ENCODE results near the gene AGER.

Gene AGER

DNA sequence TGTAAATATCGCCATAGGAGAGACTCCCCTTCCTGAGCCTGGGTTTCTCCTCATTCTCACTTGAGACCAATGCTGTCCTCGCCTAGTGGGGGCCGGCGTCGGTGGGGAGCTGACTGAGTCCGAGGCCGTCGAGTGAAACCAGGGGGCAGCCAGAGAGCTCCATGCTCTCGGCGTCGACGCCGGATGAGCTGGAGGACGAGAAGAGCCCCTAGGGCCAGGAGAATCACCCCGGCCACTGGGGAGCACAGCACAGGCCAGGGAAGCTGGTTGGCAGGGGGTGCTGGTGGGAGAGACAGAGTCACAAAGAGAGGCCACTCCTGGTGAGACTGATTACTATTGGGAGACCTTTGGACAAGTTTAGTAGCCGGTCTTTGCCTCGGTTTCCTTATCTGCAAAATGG lies 14.8 kb upstream of the AGER start:
- H3K4me3 ChIP-seq (ENCODE audit: low read depth, low read length): no peak overlapping the region
- TF ChIP-seq CTCF (conservative IDR thresholded peaks at IDR 0.05; ENCODE audit: low read depth, low read length): no peak

DNA sequence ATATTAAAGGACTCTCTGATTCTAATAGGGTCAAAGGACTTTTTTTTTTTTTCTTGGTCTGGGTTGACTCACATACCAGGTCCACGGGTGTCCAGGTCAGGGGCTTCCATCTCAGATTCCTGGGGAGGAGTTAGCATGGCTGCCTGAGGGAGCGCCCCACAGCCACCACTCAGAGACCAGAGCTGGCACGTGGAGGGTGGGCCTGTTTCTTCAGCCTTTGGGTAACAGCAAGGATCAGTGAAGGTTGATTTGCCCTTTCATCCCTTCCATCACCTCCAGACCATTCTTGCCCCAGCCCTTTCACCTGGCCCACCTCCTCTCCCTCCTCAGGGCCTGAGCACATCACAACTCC lies 14.3 kb upstream of the AGER start:
- no peak for TF ChIP-seq CTCF (conservative IDR thresholded peaks at IDR 0.05; ENCODE audit: low read depth, low read length)
- no peak for DNase-seq (ENCODE audit: low read depth)

More for the DNA sequence above, 14.8 kb upstream of the AGER start:
- no peak for DNase-seq (ENCODE audit: low read depth)

DNA sequence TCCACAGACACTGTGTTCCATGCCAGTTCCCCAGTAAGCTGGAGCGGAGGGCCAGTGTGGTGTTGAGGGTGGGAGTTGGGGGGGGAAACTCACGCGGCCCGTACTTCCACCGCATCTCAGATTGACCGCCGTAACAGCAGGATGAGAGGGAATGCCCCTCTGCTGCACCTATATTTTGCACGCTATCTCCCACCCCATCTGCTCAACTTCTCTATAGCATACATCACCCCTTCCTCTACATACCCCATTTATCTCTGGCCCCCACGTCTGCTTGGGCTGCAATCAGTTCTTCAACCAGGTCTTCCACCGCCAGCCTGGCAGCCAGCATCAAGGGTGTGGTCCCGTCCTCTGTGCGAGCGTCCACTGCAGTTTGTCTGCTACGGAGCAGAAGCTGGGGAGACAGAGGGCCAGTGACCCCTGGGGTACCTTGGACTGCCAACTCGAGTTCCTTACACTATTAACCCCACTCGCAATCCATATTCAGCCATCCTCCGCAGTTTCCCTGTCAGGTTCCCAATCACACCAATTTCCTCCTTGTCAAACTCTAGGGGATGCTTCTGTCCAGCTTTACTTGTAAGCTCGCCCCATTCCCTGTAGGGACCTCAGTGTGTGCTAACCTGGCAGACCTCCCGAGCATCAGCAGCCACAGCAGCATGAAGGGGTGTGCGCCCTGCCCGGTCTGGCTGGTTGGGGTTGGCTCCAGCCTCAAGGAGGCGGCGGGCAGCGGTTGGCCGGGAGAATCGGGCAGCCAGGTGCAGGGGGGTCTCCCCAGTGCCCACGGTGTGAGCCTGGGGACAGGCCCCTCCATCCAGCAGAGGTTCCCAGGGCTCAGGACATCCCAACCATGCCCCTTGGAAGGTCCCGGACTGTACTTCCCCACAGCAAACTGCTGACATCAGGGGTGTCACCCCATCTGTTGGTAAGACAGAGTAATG lies 12.9 kb upstream of the AGER start:
- peak overlapping the region; percentile 89 for H3K4me3 ChIP-seq (ENCODE audit: low read depth, low read length)
- DNase-seq (ENCODE audit: low read depth): no peak
- TF ChIP-seq CTCF (conservative IDR thresholded peaks at IDR 0.05; ENCODE audit: low read depth, low read length): no peak

More for the DNA sequence above, 14.3 kb upstream of the AGER start:
- H3K4me3 ChIP-seq (ENCODE audit: low read depth, low read length): no peak overlapping the region

DNA sequence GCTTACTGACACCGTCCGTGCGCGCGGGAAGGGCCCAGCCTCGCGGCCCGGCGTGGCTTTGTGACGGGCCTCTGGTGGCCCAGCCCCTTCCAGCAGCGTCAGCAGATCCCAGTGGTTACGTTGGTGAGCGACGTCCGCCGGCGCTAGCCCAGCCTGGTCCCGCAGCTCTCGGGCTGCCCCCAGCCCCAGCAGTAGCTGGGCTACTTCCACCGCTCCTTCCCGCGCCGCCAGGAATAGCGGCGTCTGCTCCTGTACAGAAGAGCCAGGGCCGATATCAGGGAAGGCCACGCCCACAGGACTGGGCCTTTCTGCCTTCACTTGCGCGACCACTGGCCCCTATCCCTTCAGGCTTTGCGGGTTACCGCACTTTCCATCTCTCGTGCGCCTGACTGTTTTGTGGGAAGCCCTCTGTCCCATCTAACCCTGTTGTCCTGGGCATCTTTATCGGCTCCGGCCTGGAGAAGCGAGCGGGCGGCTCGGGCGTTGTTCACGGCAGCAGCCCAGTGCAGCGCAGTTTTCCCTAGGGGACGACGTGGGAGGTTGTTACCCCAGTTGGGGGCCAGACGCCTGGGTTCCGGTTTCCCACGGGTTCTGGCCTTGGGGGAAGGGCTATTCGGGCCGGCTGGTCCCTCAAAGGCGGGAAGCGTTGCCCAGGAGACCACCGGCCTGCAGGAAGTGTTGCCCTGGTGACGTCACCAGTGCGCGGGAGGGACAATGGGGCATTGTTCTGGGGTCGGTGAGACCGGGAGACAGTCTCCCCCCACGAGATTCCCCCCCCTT lies 12.0 kb upstream of the AGER start:
- peak overlapping the region; percentile 89 for H3K4me3 ChIP-seq (ENCODE audit: low read depth, low read length)
- peak; percentile 91 for DNase-seq (ENCODE audit: low read depth)
- no peak for TF ChIP-seq CTCF (conservative IDR thresholded peaks at IDR 0.05; ENCODE audit: low read depth, low read length)

DNA sequence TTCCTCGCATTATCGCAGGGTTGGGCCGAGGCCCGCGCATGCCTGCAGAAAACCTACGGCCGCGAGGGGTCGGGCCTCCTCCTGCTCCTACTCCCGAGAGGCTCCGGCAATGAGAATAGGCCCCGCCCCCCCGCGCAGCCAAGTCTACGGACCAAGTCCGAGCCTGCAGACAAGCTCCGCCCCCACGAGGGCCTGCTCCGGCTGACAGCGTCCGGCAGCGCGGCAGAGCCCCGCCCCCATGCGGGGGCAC lies 11.5 kb upstream of the AGER start:
- TF ChIP-seq CTCF (conservative IDR thresholded peaks at IDR 0.05; ENCODE audit: low read depth, low read length): peak; percentile 51
- H3K4me3 ChIP-seq (ENCODE audit: low read depth, low read length): peak overlapping the region; percentile 89
- DNase-seq (ENCODE audit: low read depth): peak; percentile 100

DNA sequence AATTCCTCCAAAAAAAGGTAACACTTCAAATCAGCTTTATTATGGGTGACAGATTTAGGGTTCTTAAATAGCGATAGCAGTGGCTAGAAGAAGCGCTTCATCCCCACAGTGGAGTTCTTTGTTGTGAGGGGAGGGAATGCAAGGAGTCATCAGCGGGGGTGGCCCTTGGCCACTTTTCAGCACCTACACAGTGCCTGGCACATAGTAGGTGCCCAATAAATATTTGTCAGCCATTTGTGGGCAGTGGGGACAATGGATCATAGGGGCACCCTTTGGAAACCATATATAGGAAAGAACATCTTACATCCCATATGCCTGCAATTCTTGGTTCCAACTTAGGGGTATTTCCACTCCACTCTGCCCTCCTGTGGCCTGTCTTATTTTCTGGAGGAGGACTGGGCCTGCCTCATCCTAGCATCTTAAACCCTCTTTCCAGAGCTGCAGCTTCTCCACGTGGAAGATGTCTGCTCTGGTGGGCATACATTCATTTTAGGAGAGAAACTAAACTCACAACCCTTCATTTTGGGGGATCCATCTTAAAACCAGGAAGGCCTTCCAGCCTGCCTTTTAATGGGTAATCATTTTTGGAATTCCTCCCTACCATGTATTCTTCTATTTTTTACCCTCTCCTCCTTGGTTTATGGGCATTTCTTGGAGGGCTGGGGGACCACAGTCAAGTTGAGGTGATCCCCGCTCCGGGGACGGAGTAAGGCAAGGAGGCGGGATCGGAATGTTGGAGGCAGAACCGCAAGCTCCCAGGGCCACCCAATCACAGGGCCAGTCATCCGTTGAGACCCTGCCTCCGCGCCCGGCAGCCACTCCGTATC lies 11.0 kb upstream of the AGER start:
- H3K4me3 ChIP-seq (ENCODE audit: low read depth, low read length): peak overlapping the region; percentile 49
- TF ChIP-seq CTCF (conservative IDR thresholded peaks at IDR 0.05; ENCODE audit: low read depth, low read length): peak; percentile 82
- DNase-seq (ENCODE audit: low read depth): peak; percentile 82

Data from choroid plexus epithelial cell (primary cell).